ENCODE results near the gene ARRDC2. TPM values are rescaled to one million over a fixed set of nuclear protein-coding genes. Genes with fewer than 3 reads are reported as not detected.

ARRDC2 gene
- total RNA-seq, 1 experiment from 2014 or later: 27.7 TPM

GRCh38 chr19:17967257-17968051, 40.5 kb upstream of the ARRDC2 start:
- no TSS peak for BruUV-seq (replicated peaks)
- no peaks in the 10 kb centered on the region for H3K36me3 ChIP-seq (ENCODE audit: low read depth, low read length)
- ATAC-seq: no peak
- H3K79me2 ChIP-seq (ENCODE audit: low read length): no peaks in the 10 kb centered on the region
- DNase-seq: no peak
- H3K4me1 ChIP-seq (ENCODE audit: insufficient read depth, low read length): no peaks in the 10 kb centered on the region
- TF ChIP-seq EZH2phosphoT487 (IDR thresholded peaks at IDR 0.05; ENCODE audit: borderline replicate concordance, low read length) (no peak), EZH2 (IDR thresholded peaks at IDR 0.05; ENCODE audit: low read length, unreplicated experiment) (no peak), CTCF (conservative IDR thresholded peaks at IDR 0.05; ENCODE audit: low read depth, low read length) (no peak)
- H4K20me1 ChIP-seq (ENCODE audit: low read length): no peaks in the 10 kb centered on the region
- no peaks in the 10 kb centered on the region for H3K27me3 ChIP-seq (ENCODE audit: low read length)
- H3K9ac ChIP-seq (ENCODE audit: low read length): no peak overlapping the region
- POLR2A ChIA-PET (ENCODE audit: unreplicated experiment): no interaction called here
- CTCF ChIA-PET: no interaction called here
- H3F3A ChIP-seq (ENCODE audit: low read length, unreplicated experiment): no peaks in the 10 kb centered on the region
- no peaks in the 10 kb centered on the region for H3K9me2 ChIP-seq (replicated peaks; ENCODE audit: low read length)
- H3K4me2 ChIP-seq (ENCODE audit: low read length): no peak overlapping the region
- H2AFZ ChIP-seq (ENCODE audit: low read length): no peak overlapping the region
- no peak overlapping the region for H3K27ac ChIP-seq (ENCODE audit: low read length)
- H3K9me3 ChIP-seq (ENCODE audit: low read length): no peaks in the 10 kb centered on the region
- intact Hi-C loops (cut with micrococcal nuclease): no loop called here
- H3K4me3 ChIP-seq (ENCODE audit: low read length): no peak overlapping the region

- no peaks in the 10 kb centered on the region for H4K20me1 ChIP-seq (ENCODE audit: low read length)
- no peak for DNase-seq
- BruUV-seq (replicated peaks): no TSS peak
- no peaks in the 10 kb centered on the region for H3K4me1 ChIP-seq (ENCODE audit: insufficient read depth, low read length)
- H2AFZ ChIP-seq (ENCODE audit: low read length): no peak overlapping the region
- H3K79me2 ChIP-seq (ENCODE audit: low read length): no peaks in the 10 kb centered on the region
- H3K4me2 ChIP-seq (ENCODE audit: low read length): no peak overlapping the region
- POLR2A ChIA-PET (ENCODE audit: unreplicated experiment): interaction anchor here (0.6 kb wide), 1 partner anchor 109 kb away, joined by 8 read pairs; no protein-coding TSS in a partner anchor
- CTCF ChIA-PET: no interaction called here
- intact Hi-C loops (cut with micrococcal nuclease): no loop called here
- ATAC-seq: no peak
- H3K9me3 ChIP-seq (ENCODE audit: low read length): no peaks in the 10 kb centered on the region
- no peaks in the 10 kb centered on the region for H3K27me3 ChIP-seq (ENCODE audit: low read length)
- H3F3A ChIP-seq (ENCODE audit: low read length, unreplicated experiment): no peaks in the 10 kb centered on the region
- H3K27ac ChIP-seq (ENCODE audit: low read length): no peak overlapping the region
- TF ChIP-seq EZH2phosphoT487 (IDR thresholded peaks at IDR 0.05; ENCODE audit: borderline replicate concordance, low read length) (no peak), EZH2 (IDR thresholded peaks at IDR 0.05; ENCODE audit: low read length, unreplicated experiment) (no peak), CTCF (conservative IDR thresholded peaks at IDR 0.05; ENCODE audit: low read depth, low read length) (no peak)
- H3K9me2 ChIP-seq (replicated peaks; ENCODE audit: low read length): no peaks in the 10 kb centered on the region
- no peak overlapping the region for H3K4me3 ChIP-seq (ENCODE audit: low read length)
- H3K9ac ChIP-seq (ENCODE audit: low read length): no peak overlapping the region
- no peaks in the 10 kb centered on the region for H3K36me3 ChIP-seq (ENCODE audit: low read depth, low read length)
Observed at GRCh38 chr19:17968362-17968761, 39.6 kb upstream of the ARRDC2 start.

GRCh38 chr19:17969096-17969792, 38.7 kb upstream of the ARRDC2 start:
- H3K9me3 ChIP-seq (ENCODE audit: low read length): no peaks in the 10 kb centered on the region
- H3K9me2 ChIP-seq (replicated peaks; ENCODE audit: low read length): no peaks in the 10 kb centered on the region
- ATAC-seq (no peak), DNase-seq (no peak)
- ChIA-PET POLR2A (ENCODE audit: unreplicated experiment) (interaction anchor here (0.6 kb wide), 1 partner anchor 110 kb away, joined by 8 read pairs; no protein-coding TSS in a partner anchor), CTCF (no interaction called here)
- no peaks in the 10 kb centered on the region for H3K4me1 ChIP-seq (ENCODE audit: insufficient read depth, low read length)
- no peaks in the 10 kb centered on the region for H3K36me3 ChIP-seq (ENCODE audit: low read depth, low read length)
- intact Hi-C loops (cut with micrococcal nuclease): no loop called here
- H3K27me3 ChIP-seq (ENCODE audit: low read length): no peaks in the 10 kb centered on the region
- H4K20me1 ChIP-seq (ENCODE audit: low read length): no peaks in the 10 kb centered on the region
- H3K27ac ChIP-seq (ENCODE audit: low read length): no peak overlapping the region
- no peak overlapping the region for H3K9ac ChIP-seq (ENCODE audit: low read length)
- no peaks in the 10 kb centered on the region for H3K79me2 ChIP-seq (ENCODE audit: low read length)
- no peak overlapping the region for H3K4me3 ChIP-seq (ENCODE audit: low read length)
- no TSS peak for BruUV-seq (replicated peaks)
- H2AFZ ChIP-seq (ENCODE audit: low read length): no peak overlapping the region
- no peaks in the 10 kb centered on the region for H3F3A ChIP-seq (ENCODE audit: low read length, unreplicated experiment)
- no peak for TF ChIP-seq EZH2phosphoT487 (IDR thresholded peaks at IDR 0.05; ENCODE audit: borderline replicate concordance, low read length)
- no peak for TF ChIP-seq EZH2 (IDR thresholded peaks at IDR 0.05; ENCODE audit: low read length, unreplicated experiment)
- TF ChIP-seq CTCF (conservative IDR thresholded peaks at IDR 0.05; ENCODE audit: low read depth, low read length): no peak
- no peak overlapping the region for H3K4me2 ChIP-seq (ENCODE audit: low read length)

Measured in PC-3 (cell line).